Lower leg skin (tissue), 3 donors: ENCODE results near the gene CHIC1.

Experiments used
- POLR2A ChIP-seq, 2 donors: fragments of 450-650 bp; IDR thresholded peaks; one replicate each; pipeline ENCODE4 v1.6.1; 2016 to 2017; ENCODE audit warnings: antibody characterized with exemption in 2 of 2, mild to moderate bottlenecking in 1 of 2, moderate library complexity in 1 of 2
- TF ChIP-seq, protein P1 (sequence below), 3 donors: fragments of 450-650 bp; IDR thresholded peaks; one replicate each; pipeline ENCODE4 v1.5.1; 2016; ENCODE audit warnings: antibody characterized with exemption in 3 of 3, mild to moderate bottlenecking in 3 of 3, moderate library complexity in 2 of 3

DNA sequence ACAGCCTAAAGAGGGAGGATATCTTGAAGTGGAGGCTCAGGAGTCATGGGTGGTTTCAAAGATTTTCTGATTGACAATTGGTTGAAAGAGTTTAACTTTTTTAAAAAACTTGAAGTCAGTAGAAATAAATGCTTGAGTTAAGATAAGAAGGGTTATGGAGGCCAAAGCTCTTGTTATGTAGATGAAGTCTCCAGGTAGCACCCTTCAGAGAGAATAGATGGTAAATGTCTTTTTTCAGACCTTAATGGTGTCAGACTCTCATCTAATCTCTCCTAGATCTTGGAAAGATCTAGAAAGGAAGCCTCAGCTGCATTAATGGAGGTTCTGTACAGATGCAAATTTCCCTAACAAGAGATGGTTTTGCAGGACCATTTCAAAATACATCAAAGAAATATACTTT is 6.8 kb upstream of the CHIC1 start:
- TF ChIP-seq, protein P1, sequence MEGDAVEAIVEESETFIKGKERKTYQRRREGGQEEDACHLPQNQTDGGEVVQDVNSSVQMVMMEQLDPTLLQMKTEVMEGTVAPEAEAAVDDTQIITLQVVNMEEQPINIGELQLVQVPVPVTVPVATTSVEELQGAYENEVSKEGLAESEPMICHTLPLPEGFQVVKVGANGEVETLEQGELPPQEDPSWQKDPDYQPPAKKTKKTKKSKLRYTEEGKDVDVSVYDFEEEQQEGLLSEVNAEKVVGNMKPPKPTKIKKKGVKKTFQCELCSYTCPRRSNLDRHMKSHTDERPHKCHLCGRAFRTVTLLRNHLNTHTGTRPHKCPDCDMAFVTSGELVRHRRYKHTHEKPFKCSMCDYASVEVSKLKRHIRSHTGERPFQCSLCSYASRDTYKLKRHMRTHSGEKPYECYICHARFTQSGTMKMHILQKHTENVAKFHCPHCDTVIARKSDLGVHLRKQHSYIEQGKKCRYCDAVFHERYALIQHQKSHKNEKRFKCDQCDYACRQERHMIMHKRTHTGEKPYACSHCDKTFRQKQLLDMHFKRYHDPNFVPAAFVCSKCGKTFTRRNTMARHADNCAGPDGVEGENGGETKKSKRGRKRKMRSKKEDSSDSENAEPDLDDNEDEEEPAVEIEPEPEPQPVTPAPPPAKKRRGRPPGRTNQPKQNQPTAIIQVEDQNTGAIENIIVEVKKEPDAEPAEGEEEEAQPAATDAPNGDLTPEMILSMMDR (IDR thresholded peaks at IDR 0.05), result no peak
- TF ChIP-seq POLR2A (IDR thresholded peaks at IDR 0.05), result no peak
